B cell (primary cell): Measurements from ENCODE around the gene BEND2. TPM values are rescaled to one million over a fixed set of nuclear protein-coding genes. Genes with fewer than 3 reads are reported as not detected.

Experiments
- ATAC-seq: fragments of 200-7000 bp; cut with Tn5 transposase; one replicate; pipeline ENCODE4 v1.10.0; 2021; ENCODE audit warnings: low read depth, mild to moderate bottlenecking, moderate number of reproducible peaks, moderate library complexity
- CTCF ChIA-PET: fragments of 350-600 bp; sonication (Branson Sonifier 250); formaldehyde crosslinking; loops from one replicate; lab custom pipeline; 2021; ENCODE audit warnings: antibody characterized with exemption, inconsistent platforms; lab: Charles Lee
- POLR2A ChIA-PET: fragments of 350-600 bp; sonication (Branson Sonifier 250); formaldehyde crosslinking; loops from one replicate; lab custom pipeline; 2021; ENCODE audit warnings: antibody characterized with exemption; lab: Charles Lee
- DNase-seq: peaks from one replicate; pipeline ENCODE4 v3.0.0; 2013
- H2AFZ ChIP-seq: 2 replicates; pipeline ENCODE4 v1.6.1; 2012; ENCODE audit warnings: mild to moderate bottlenecking, low read depth, low read length; ENCODE audit not compliant: insufficient read depth, poor library complexity, severe bottlenecking
- H3K27ac ChIP-seq, 2 donors: 1 replicate in 1 of 2; 2 replicates in 1 of 2; pipeline ENCODE4 v1.5.1; 2012 to 2013; ENCODE audit warnings: low read length in 2 of 2, mild to moderate bottlenecking in 2 of 2, moderate library complexity in 1 of 2
- H3K27me3 ChIP-seq, 4 experiments: fragments of 200-600 bp in 1 of 4; sonication (generic) in 1 of 4; replicated peaks in 1 of 4; 1 replicate in 2 of 4; 2 replicates in 2 of 4; pipeline versions ENCODE4 v1.6.1 to v1.7.0; 2013 to 2016; ENCODE audit warnings: low read length in 3 of 4, mild to moderate bottlenecking in 2 of 4, mixed read lengths in 1 of 4, moderate library complexity in 1 of 4; ENCODE audit not compliant: insufficient read depth in 4 of 4, control insufficient read depth in 3 of 4; ENCODE audit errors: control extremely low read depth in 1 of 4
- H3K36me3 ChIP-seq, 2 experiments: replicated peaks in 1 of 2; 1 replicate in 1 of 2; 2 replicates in 1 of 2; pipeline versions ENCODE4 v1.6.1 to v1.7.1; 2013; ENCODE audit warnings: low read length in 1 of 2; ENCODE audit not compliant: insufficient read depth in 2 of 2, control insufficient read depth in 1 of 2; ENCODE audit errors: control extremely low read depth in 1 of 2, extremely low read depth in 1 of 2
- H3K4me1 ChIP-seq, 2 donors: fragments of 200-600 bp in 1 of 2; sonication (generic) in 1 of 2; 1 replicate in 1 of 2; 2 replicates in 1 of 2; pipeline versions ENCODE4 v1.5.1 to v1.6.1; 2013 to 2017; ENCODE audit warnings: low read length in 2 of 2; ENCODE audit not compliant: control insufficient read depth in 2 of 2, insufficient read depth in 2 of 2
- H3K4me2 ChIP-seq: replicated peaks from 2 replicates; pipeline ENCODE3; 2012; ENCODE audit warnings: mild to moderate bottlenecking, low read depth, low read length; ENCODE audit not compliant: poor library complexity, severe bottlenecking
- H3K4me3 ChIP-seq, 5 experiments: fragments of 200-600 bp in 1 of 5; sonication (generic) in 1 of 5; 1 replicate in 3 of 5; 2 replicates in 2 of 5; pipeline versions ENCODE4 v1.5.1 to v1.7.0; 2011 to 2016; ENCODE audit warnings: low read length in 4 of 5, mild to moderate bottlenecking in 4 of 5, low read depth in 2 of 5, control low read depth in 1 of 5, moderate library complexity in 1 of 5; ENCODE audit not compliant: insufficient read depth in 1 of 5; ENCODE audit errors: control extremely low read depth in 1 of 5, extremely low read depth in 1 of 5
- H3K79me2 ChIP-seq: fragments of 200-600 bp; sonication (generic); one replicate; pipeline ENCODE4 v1.6.0; 2016; ENCODE audit warnings: low read length; ENCODE audit not compliant: control insufficient read depth, insufficient read depth
- H3K9ac ChIP-seq: fragments of 200-600 bp; sonication (generic); 2 replicates; pipeline ENCODE4 v1.6.1; 2017; ENCODE audit warnings: mild to moderate bottlenecking, low read length, moderate library complexity
- H3K9me3 ChIP-seq, 3 donors: one replicate each; pipeline versions ENCODE4 v1.6.1 to v1.7.1; 2013; ENCODE audit warnings: low read length in 2 of 3; ENCODE audit not compliant: control insufficient read depth in 2 of 3, insufficient read depth in 1 of 3; ENCODE audit errors: control extremely low read depth in 1 of 3
- H4K20me1 ChIP-seq: 2 replicates; pipeline ENCODE4 v1.6.0; 2012; ENCODE audit warnings: mild to moderate bottlenecking, low read length; ENCODE audit not compliant: insufficient read depth, control insufficient read depth, poor library complexity, severe bottlenecking
- H3K27ac Mint-ChIP-seq: one replicate; pipeline ENCODE4 v1.8.0; 2021; ENCODE audit warnings: mixed read lengths
- H3K27me3 Mint-ChIP-seq: one replicate; pipeline ENCODE4 v1.8.0; 2021; ENCODE audit warnings: mixed read lengths
- H3K4me1 Mint-ChIP-seq: one replicate; pipeline ENCODE4 v1.8.0; 2021; ENCODE audit warnings: mixed read lengths
- H3K4me3 Mint-ChIP-seq: one replicate; pipeline ENCODE4 v1.8.0; 2021; ENCODE audit warnings: mixed read lengths
- H3K9me3 Mint-ChIP-seq: one replicate; pipeline ENCODE4 v1.8.0; 2022; ENCODE audit warnings: mixed read lengths; ENCODE audit not compliant: insufficient read depth
- CTCF ChIP-seq: fragments of 200-600 bp; IDR thresholded peaks from one replicate; pipeline ENCODE4 v1.8.0; 2022; ENCODE audit warnings: antibody characterized with exemption, mild to moderate bottlenecking
- EZH2 ChIP-seq: IDR thresholded peaks from 2 replicates; pipeline ENCODE4 v1.6.1; 2012; ENCODE audit warnings: borderline replicate concordance, low read depth, mild to moderate bottlenecking, moderate library complexity, low read length; ENCODE audit not compliant: insufficient read depth, poor library complexity, severe bottlenecking
- WGBS: methylation state at CpG from one replicate; pipeline ENCODE4 v1.1.5; 2013; ENCODE audit warnings: missing lambda C conversion rate; ENCODE audit not compliant: insufficient coverage; 5-methylcytosine and 5-hydroxymethylcytosine counted together
- intact Hi-C: fragments of 100-400 bp; cut with micrococcal nuclease; formaldehyde crosslinking; loops from one replicate; pipeline ENCODE4 v1.10.0; 2022
- polyA plus RNA-seq: library from polyadenylated mRNA; depleted of rRNA; stranded (reverse); fragments of >200 nt; gene quantifications from 2 replicates; pipeline ENCODE4 v1.2.3, GENCODE V29; 2012
- total RNA-seq, 2 donors: library from RNA; stranded (reverse); fragments of 120-200 nt in 1 of 2; gene quantifications; 1 replicate in 1 of 2; 2 replicates in 1 of 2; pipeline versions ENCODE4 v1.2.3 to v1.2.4, GENCODE V29; 2013 to 2022

The BEND2 gene
- total and polyA plus RNA-seq, 2 donors (not counting 1 experiment from before 2014, with no cell fraction given): not detected

GRCh38 chrX:18151157-18151556 lies 69.5 kb downstream of the BEND2 start:
- no peaks in the 10 kb centered on the region for H3K9me3 Mint-ChIP-seq
- DNase-seq: no peak
- H3K4me3 Mint-ChIP-seq: no peak overlapping the region
- ChIA-PET POLR2A (no interaction called here), CTCF (interaction anchor here (0.6 kb wide), 1 partner anchor 108 kb away, joined by 3 read pairs; no protein-coding TSS in a partner anchor)
- Histone ChIP-seq H3K4me3 (no peak overlapping the region), H3K9me3 (no peaks in the 10 kb centered on the region), H3K9ac (no peak overlapping the region), H3K27me3 (no peaks in the 10 kb centered on the region), H3K36me3 (no peaks in the 10 kb centered on the region), H3K79me2 (no peaks in the 10 kb centered on the region), H2AFZ (no peak overlapping the region), H3K4me2 (no peak overlapping the region), H3K27ac (no peak overlapping the region), H3K4me1 (no peaks in the 10 kb centered on the region), H4K20me1 (no peaks in the 10 kb centered on the region)
- H3K27me3 Mint-ChIP-seq: no peaks in the 10 kb centered on the region
- no peak for TF ChIP-seq EZH2
- TF ChIP-seq CTCF: no peak
- no peak for ATAC-seq
- WGBS: 80% methylated on average over 1 of the region's 5 CpGs
- intact Hi-C loops: no loop called here
- no peaks in the 10 kb centered on the region for H3K4me1 Mint-ChIP-seq
- no peak overlapping the region for H3K27ac Mint-ChIP-seq

GRCh38 chrX:18149454-18149853 lies 71.2 kb downstream of the BEND2 start:
- ChIA-PET CTCF (no interaction called here), POLR2A (no interaction called here)
- Histone ChIP-seq H3K27ac (no peak overlapping the region), H3K27me3 (no peaks in the 10 kb centered on the region), H3K9me3 (no peaks in the 10 kb centered on the region), H3K79me2 (no peaks in the 10 kb centered on the region), H3K4me1 (no peaks in the 10 kb centered on the region), H2AFZ (no peak overlapping the region), H4K20me1 (no peaks in the 10 kb centered on the region), H3K9ac (no peak overlapping the region), H3K4me3 (no peak overlapping the region), H3K4me2 (no peak overlapping the region), H3K36me3 (no peaks in the 10 kb centered on the region)
- no peak for DNase-seq
- no peak overlapping the region for H3K4me3 Mint-ChIP-seq
- no peaks in the 10 kb centered on the region for H3K27me3 Mint-ChIP-seq
- no peak for ATAC-seq
- H3K4me1 Mint-ChIP-seq: no peaks in the 10 kb centered on the region
- TF ChIP-seq CTCF: no peak
- TF ChIP-seq EZH2: no peak
- H3K27ac Mint-ChIP-seq: no peak overlapping the region
- H3K9me3 Mint-ChIP-seq: no peaks in the 10 kb centered on the region
- intact Hi-C loops: no loop called here
